ENCODE measurements around the gene VAMP2.

DNA sequence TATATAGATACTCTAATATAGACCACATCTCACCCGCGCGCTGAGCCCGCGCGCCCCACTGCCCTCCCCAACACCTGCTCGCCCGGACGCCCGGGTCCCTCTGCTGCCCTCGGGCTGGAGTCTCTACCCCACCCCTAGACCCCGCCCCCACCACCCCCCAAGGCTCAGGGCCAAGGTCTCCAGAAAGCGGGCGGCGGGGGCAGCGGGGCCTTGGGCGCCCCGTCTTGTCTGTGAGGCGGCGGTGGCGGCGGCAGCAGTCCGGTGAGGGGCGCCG, 41.4 kb downstream of the VAMP2 start:
- TF ChIP-seq, protein P1, sequence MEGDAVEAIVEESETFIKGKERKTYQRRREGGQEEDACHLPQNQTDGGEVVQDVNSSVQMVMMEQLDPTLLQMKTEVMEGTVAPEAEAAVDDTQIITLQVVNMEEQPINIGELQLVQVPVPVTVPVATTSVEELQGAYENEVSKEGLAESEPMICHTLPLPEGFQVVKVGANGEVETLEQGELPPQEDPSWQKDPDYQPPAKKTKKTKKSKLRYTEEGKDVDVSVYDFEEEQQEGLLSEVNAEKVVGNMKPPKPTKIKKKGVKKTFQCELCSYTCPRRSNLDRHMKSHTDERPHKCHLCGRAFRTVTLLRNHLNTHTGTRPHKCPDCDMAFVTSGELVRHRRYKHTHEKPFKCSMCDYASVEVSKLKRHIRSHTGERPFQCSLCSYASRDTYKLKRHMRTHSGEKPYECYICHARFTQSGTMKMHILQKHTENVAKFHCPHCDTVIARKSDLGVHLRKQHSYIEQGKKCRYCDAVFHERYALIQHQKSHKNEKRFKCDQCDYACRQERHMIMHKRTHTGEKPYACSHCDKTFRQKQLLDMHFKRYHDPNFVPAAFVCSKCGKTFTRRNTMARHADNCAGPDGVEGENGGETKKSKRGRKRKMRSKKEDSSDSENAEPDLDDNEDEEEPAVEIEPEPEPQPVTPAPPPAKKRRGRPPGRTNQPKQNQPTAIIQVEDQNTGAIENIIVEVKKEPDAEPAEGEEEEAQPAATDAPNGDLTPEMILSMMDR (IDR thresholded peaks at IDR 0.05 in 2 of 3, conservative IDR thresholded peaks at IDR 0.05 in 1 of 3; ENCODE audit: insufficient read depth in 2 of 3, low read depth in 1 of 3, low read length in 3 of 3) = no peak
- TF ChIP-seq EP300 (IDR thresholded peaks at IDR 0.05; ENCODE audit: low read length) = no peak
- TF ChIP-seq, protein P2, sequence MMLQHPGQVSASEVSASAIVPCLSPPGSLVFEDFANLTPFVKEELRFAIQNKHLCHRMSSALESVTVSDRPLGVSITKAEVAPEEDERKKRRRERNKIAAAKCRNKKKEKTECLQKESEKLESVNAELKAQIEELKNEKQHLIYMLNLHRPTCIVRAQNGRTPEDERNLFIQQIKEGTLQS (IDR thresholded peaks at IDR 0.05) = no peak
- TF ChIP-seq, protein P2 (CRISPR knock-in tag; conservative IDR thresholded peaks at IDR 0.05) = no peak
- no peak for TF ChIP-seq CHD4 (IDR thresholded peaks at IDR 0.05; ENCODE audit: insufficient read depth, insufficient replicate concordance, low read depth, low read length, poor library complexity, severe bottlenecking)
- no peak for TF ChIP-seq MAFG (tag; conservative IDR thresholded peaks at IDR 0.05)
- no peak for TF ChIP-seq NFIC (IDR thresholded peaks at IDR 0.05)
- TF ChIP-seq L3MBTL2 (IDR thresholded peaks at IDR 0.05) = no peak
- TF ChIP-seq CEBPB (tag; IDR thresholded peaks at IDR 0.05) = no peak
- TF ChIP-seq POLR2A (conservative IDR thresholded peaks at IDR 0.05) = no peak
- TF ChIP-seq RAD21 (CRISPR knock-in tag; conservative IDR thresholded peaks at IDR 0.05 in 1 of 2, IDR thresholded peaks at IDR 0.05 in 1 of 2) = no peak
